A549 treated with GW870086 at 1 μM for 4 hours (cell line): ENCODE data around the gene BEX2. TPM values are rescaled to one million over a fixed set of nuclear protein-coding genes. Genes with fewer than 3 reads are reported as not detected.

Experiments used
- total RNA-seq: library from RNA; stranded (reverse); fragments of 200-300 nt; extraction: Qiagen RNA extraction; gene quantifications from 5 replicates; pipeline ENCODE4 v1.2.3, GENCODE V29; 2022; ENCODE audit warnings: low read depth

Gene BEX2
- 7.0 to 13.7 TPM (median 10.2 TPM) in 5 replicates for total RNA-seq

GRCh38 chrX:103310555-103311398 lies at the start of gene BEX2:
Gene BEX2 (minus strand): TSS chrX:103310990. CDS start chrX:103309976, 1,014 bp downstream.

DNA sequence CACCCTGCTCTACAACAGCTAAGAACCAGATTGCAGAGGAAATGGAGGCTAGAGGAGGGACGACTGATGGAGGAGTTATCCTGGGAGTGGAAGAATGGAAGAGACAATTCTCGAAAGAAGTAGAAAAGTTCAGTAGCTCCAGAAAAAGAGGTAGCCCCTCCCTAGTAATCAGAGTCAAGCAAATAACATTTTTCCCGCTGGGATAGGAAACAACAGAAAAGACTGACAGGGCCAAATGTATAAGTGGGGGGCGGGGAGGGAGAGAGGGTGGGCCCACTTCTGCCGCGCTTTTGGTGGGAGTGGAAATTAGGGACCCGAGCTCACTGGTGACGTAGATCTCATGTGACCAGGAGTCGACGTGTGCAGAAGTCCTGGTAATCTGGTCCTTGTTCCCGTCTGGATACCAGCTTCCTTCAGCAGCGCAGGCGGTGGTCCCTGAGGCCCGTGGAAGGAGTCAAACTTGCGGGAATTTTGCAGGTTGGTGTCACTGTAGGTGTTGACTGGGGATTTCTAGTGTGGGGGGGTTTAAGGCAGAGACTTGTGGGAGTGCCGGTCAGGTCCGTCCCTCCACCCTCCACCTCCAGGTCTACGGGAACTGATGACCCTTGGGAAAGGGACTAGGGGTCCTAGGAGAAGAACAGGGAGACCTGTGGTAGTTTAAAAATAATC lies 45.5 kb upstream of the BEX2 start, which contains the start of gene TCEAL9:
Gene TCEAL9, plus strand, starts transcription at position 377 of the 669 bp plus-strand sequence. CDS start 1,179 bp downstream, outside the sequence.

DNA sequence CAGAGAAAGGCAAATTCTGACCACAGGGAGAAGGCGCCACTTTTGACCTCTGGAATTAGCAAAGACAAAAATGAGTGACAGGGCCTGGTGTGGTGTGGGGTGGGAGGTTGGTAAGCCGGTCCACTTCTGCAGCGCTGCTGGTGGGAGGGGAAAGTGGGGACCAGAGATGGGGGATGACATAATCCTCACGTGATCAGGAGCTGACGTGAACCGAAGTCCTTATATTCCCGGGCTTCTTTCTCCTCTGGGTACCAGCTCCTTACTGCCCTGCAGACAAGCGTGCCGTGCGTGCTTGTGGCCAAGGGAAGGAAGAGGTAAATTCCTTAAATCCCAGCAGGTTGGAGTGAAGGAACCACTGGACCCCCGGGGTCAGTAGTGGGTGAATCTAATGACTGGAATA lies 19.2 kb upstream of the BEX2 start, which contains the start of gene TCEAL7:
Gene TCEAL7, plus strand, starts transcription at position 249 of the 400 bp plus-strand sequence. CDS start 1,165 bp downstream, outside the sequence.

DNA sequence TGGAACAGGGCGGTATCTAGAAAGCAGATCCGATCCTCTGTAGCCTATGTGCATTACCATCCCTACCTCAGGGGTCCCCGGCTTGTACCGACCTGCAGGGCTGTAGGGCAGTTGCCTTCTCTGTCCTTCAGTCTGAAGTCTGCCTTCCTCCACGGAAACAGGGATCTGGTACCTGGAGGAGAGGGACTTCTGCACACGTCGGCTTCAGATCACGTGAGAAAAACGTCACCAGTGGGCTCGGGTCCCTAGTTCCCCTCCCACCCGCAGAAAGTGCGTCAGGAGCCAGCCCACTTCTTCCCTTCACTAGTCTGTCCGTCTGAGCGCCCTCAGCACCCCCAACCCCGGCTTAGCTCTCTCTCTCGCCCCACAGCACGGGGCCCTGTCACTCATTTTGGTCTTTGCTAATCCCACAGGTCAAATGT lies 34.2 kb downstream of the BEX2 start, which contains the start of gene TCEAL5:
Gene TCEAL5, minus strand, starts transcription at position 170 of the 422 bp plus-strand sequence. CDS start 2,187 bp downstream, outside the sequence.

Other genes starting within 250 kb of the BEX2 start
- gene BEX1, start 246.8 kb downstream of the BEX2 start, total RNA-seq, result not detected in 5 replicates
- 0.28 TPM in 1 of 5 replicates, not detected in the others for gene NXF3, start 217.8 kb downstream of the BEX2 start, total RNA-seq
- 1.8 to 2.8 TPM (median 2.1 TPM) in 5 replicates for gene BEX4, start 95.9 kb downstream of the BEX2 start, total RNA-seq
- gene TCEAL8, start 55.8 kb downstream of the BEX2 start, total RNA-seq, result 22.7 to 37.1 TPM (median 32.2 TPM) in 5 replicates
- not detected in 5 replicates for gene TCEAL5, start 34.2 kb downstream of the BEX2 start, total RNA-seq
- not detected in 5 replicates for gene TCEAL7, start 19.2 kb upstream of the BEX2 start, total RNA-seq
- 89.6 to 159 TPM (median 93.4 TPM) in 5 replicates for gene TCEAL9, start 45.5 kb upstream of the BEX2 start, total RNA-seq
- gene BEX3, start 65.5 kb upstream of the BEX2 start, total RNA-seq, result 230 to 272 TPM (median 244 TPM) in 5 replicates
- gene RAB40A, start 208.5 kb upstream of the BEX2 start, total RNA-seq, result 0.10 TPM in 1 of 5 replicates, not detected in the others